H1 (cell line): ENCODE measurements around the gene EZH2. TPM values are rescaled to one million over a fixed set of nuclear protein-coding genes. Genes with fewer than 3 reads are reported as not detected.

Source experiments
- CREB1 ChIP-seq: IDR thresholded peaks from 2 replicates; pipeline ENCODE4 v1.6.1; 2012; ENCODE audit warnings: inconsistent platforms
- SP1 ChIP-seq: IDR thresholded peaks from 2 replicates; pipeline ENCODE4 v1.6.1; 2011; ENCODE audit warnings: low read depth, low read length
- SRF ChIP-seq: IDR thresholded peaks from 2 replicates; pipeline ENCODE4 v1.6.1; 2011; ENCODE audit warnings: mild to moderate bottlenecking, low read depth, low read length, moderate library complexity
- TAF1 ChIP-seq: IDR thresholded peaks from 2 replicates; pipeline ENCODE4 v1.6.1; 2011; ENCODE audit warnings: mild to moderate bottlenecking, low read depth, low read length
- polyA plus RNA-seq, 7 experiments: library from polyadenylated mRNA; depleted of rRNA in 3 of 7; stranded (reverse) in 5 of 7; unstranded in 2 of 7; fragments of >200 nt in 5 of 7; fragments of 200-250 nt in 2 of 7; gene quantifications; 1 replicate in 5 of 7; 2 replicates in 1 of 7; 4 replicates in 1 of 7; pipeline versions ENCODE4 v1.2.1 to v1.2.3, GENCODE V29; 2011 to 2013; ENCODE audit warnings: missing spikeins in 2 of 7, mixed read lengths in 2 of 7
- total RNA-seq: library from RNA; stranded (reverse); fragmentation: NEBNext Ultra II Directional; extraction: Animal tissue kit (Norgen Biotek cat#: 25700); gene quantifications from 2 replicates; pipeline ENCODE4 v1.2.1, GENCODE V29; 2021

Gene EZH2
- total and polyA plus RNA-seq, 2 of the 8 experiments (the other 6 are each of a cell fraction or from before 2014, with no cell fraction given): 28.9 to 49.0 TPM

GRCh38 chr7:148872188-148872587 is 11.9 kb downstream of the EZH2 start (continued):
- TF ChIP-seq CREB1: no peak
- no peak for TF ChIP-seq SP1
- no peak for TF ChIP-seq SRF
- no peak for TF ChIP-seq TAF1
